Neural cell (in vitro differentiated cells): ENCODE data around the gene RAB2B. TPM values are rescaled to one million over a fixed set of nuclear protein-coding genes. Genes with fewer than 3 reads are reported as not detected.

Experiments used
- H2AFZ ChIP-seq: fragments of 200-600, 300-800 bp; sonication (generic), shearing (Covaris generic); 2 replicates; pipeline ENCODE4 v1.6.0; 2014; ENCODE audit warnings: low read depth, mild to moderate bottlenecking, antibody characterized with exemption, low read length, moderate library complexity
- H3F3A ChIP-seq: fragments of 200-600 bp; shearing (Covaris generic); 2 replicates; pipeline ENCODE4 v1.6.1; 2016; ENCODE audit warnings: mild to moderate bottlenecking, moderate library complexity, mixed read lengths, antibody characterized with exemption, low read length; ENCODE audit not compliant: insufficient read depth, poor library complexity, severe bottlenecking
- H3K27ac ChIP-seq: fragments of 200-600, 300-800 bp; sonication (generic), shearing (Covaris generic); 2 replicates; pipeline ENCODE4 v1.5.1; 2014; ENCODE audit warnings: mild to moderate bottlenecking, low read length, moderate library complexity
- H3K27me3 ChIP-seq: fragments of 300-800, 200-600 bp; sonication (generic), shearing (Covaris generic); 2 replicates; pipeline ENCODE4 v1.6.0; 2014; ENCODE audit warnings: mild to moderate bottlenecking, low read depth, low read length, moderate library complexity; ENCODE audit not compliant: insufficient read depth
- H3K36me3 ChIP-seq: fragments of 300-800, 200-600 bp; sonication (generic), shearing (Covaris generic); 2 replicates; pipeline ENCODE4 v1.5.1; 2014; ENCODE audit warnings: mild to moderate bottlenecking, antibody characterized with exemption, low read length, moderate library complexity; ENCODE audit not compliant: insufficient read depth
- H3K4me2 ChIP-seq: fragments of 300-800, 200-600 bp; sonication (generic), shearing (Covaris generic); 2 replicates; pipeline ENCODE4 v1.6.0; 2014; ENCODE audit warnings: mild to moderate bottlenecking, low read length
- H3K4me3 ChIP-seq: fragments of 300-800, 200-600 bp; sonication (generic), shearing (Covaris generic); 2 replicates; pipeline ENCODE4 v1.5.1; 2014; ENCODE audit warnings: mild to moderate bottlenecking, low read length, moderate library complexity
- H3K79me2 ChIP-seq: fragments of 200-600 bp; shearing (Covaris generic); replicated peaks from 2 replicates; pipeline ENCODE4 v1.6.0; 2014; ENCODE audit warnings: mild to moderate bottlenecking, low read length, moderate library complexity; ENCODE audit not compliant: insufficient read depth
- H3K9ac ChIP-seq: fragments of 300-800, 200-600 bp; sonication (generic), shearing (Covaris generic); 2 replicates; pipeline ENCODE4 v1.6.1; 2016; ENCODE audit warnings: mild to moderate bottlenecking, low read length, mixed read lengths
- H3K9me2 ChIP-seq: fragments of 200-600 bp; shearing (Covaris generic); 2 replicates; pipeline ENCODE4 v1.6.1; 2016; ENCODE audit warnings: mild to moderate bottlenecking, low read length, mixed read lengths; ENCODE audit not compliant: insufficient read depth
- H3K9me3 ChIP-seq: fragments of 200-600, 300-800 bp; sonication (generic), shearing (Covaris generic); 2 replicates; pipeline ENCODE4 v1.6.1; 2016; ENCODE audit warnings: mild to moderate bottlenecking, mixed run types, low read length, moderate library complexity, mixed read lengths
- H4K20me1 ChIP-seq: fragments of 200-600 bp; shearing (Covaris generic); 2 replicates; pipeline ENCODE4 v1.6.1; 2016; ENCODE audit warnings: mild to moderate bottlenecking, mixed run types; ENCODE audit not compliant: insufficient read depth
- EP300 ChIP-seq: fragments of 450-650 bp; conservative IDR thresholded peaks from 2 replicates; pipeline ENCODE4 v1.6.1; 2014; ENCODE audit warnings: antibody characterized with exemption, mild to moderate bottlenecking, moderate library complexity; ENCODE audit not compliant: poor library complexity, severe bottlenecking
- EZH2 ChIP-seq: fragments of 200-600, 300-800 bp; shearing (Covaris generic), sonication (generic); IDR thresholded peaks from 2 replicates; pipeline ENCODE4 v1.6.1; 2014; ENCODE audit warnings: antibody characterized with exemption, low read length, borderline replicate concordance, mild to moderate bottlenecking; ENCODE audit not compliant: insufficient read depth, poor library complexity, severe bottlenecking
- MXI1 ChIP-seq: fragments of 450-650 bp; conservative IDR thresholded peaks from 2 replicates; pipeline ENCODE4 v1.6.1; 2014; ENCODE audit warnings: antibody characterized with exemption, mild to moderate bottlenecking; ENCODE audit not compliant: poor library complexity, severe bottlenecking
- POLR2AphosphoS5 ChIP-seq: IDR thresholded peaks from 2 replicates; pipeline ENCODE4 v1.6.1; 2012
- RAD21 ChIP-seq: fragments of 450-650 bp; conservative IDR thresholded peaks from 2 replicates; pipeline ENCODE4 v1.6.1; 2014; ENCODE audit warnings: antibody characterized with exemption, mild to moderate bottlenecking, moderate library complexity
- SMC3 ChIP-seq: fragments of 450-650 bp; conservative IDR thresholded peaks from 2 replicates; pipeline ENCODE4 v1.6.1; 2014; ENCODE audit warnings: antibody characterized with exemption, mild to moderate bottlenecking, moderate library complexity; ENCODE audit not compliant: poor library complexity
- TAF1 ChIP-seq: IDR thresholded peaks from 2 replicates; pipeline ENCODE4 v1.6.1; 2012; ENCODE audit warnings: low read depth
- polyA plus RNA-seq: library from polyadenylated mRNA; depleted of rRNA; stranded (reverse); fragments of >200 nt; gene quantifications from 2 replicates; pipeline ENCODE4 v1.2.3, GENCODE V29; 2014
- TF ChIP-seq, protein P1 (sequence below): fragments of 450-650 bp; IDR thresholded peaks from 2 replicates; pipeline ENCODE4 v1.5.1; 2014; ENCODE audit warnings: antibody characterized with exemption, mild to moderate bottlenecking, moderate library complexity; ENCODE audit not compliant: poor library complexity, severe bottlenecking
- TF ChIP-seq, protein P2 (sequence below): IDR thresholded peaks from 2 replicates; pipeline ENCODE4 v1.6.1; 2012; ENCODE audit warnings: borderline replicate concordance

RAB2B gene
- polyA plus RNA-seq, 1 donor from 2014 or later = 47.9 TPM

DNA sequence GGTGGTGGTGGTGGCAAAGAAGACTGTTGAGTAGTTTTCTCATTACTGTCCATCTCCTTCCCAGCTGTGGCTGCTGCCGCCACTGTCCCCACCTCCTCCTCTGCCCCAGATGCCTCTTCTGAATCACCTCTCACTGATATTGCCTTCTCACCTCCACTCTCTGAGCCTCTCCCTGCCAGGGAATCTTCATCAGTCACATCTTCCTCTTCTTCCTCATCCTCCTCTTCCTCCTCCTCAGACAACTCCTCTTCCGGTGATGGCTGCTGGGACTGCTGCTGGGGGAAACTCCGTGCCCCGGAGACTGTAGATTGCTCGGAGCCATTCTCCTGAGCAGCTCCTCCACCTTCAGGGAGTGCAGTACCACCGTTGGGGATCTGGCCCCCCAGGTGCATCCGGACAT is 46.4 kb upstream of the RAB2B start:
- Histone ChIP-seq H3K4me2 (no peak overlapping the region), H3F3A (peaks cover 3% of the 10 kb centered on the region), H3K9me2 (no peaks in the 10 kb centered on the region), H3K36me3 (peaks cover 12% of the 10 kb centered on the region), H3K27me3 (no peaks in the 10 kb centered on the region), H3K9ac (no peak overlapping the region), H3K9me3 (no peaks in the 10 kb centered on the region), H3K79me2 (peaks cover 24% of the 10 kb centered on the region), H2AFZ (no peak overlapping the region), H3K27ac (no peak overlapping the region), H4K20me1 (no peaks in the 10 kb centered on the region), H3K4me3 (peak overlapping the region; percentile 32)
- TF ChIP-seq EZH2 (no peak), TAF1 (no peak), SMC3 (no peak), RAD21 (no peak), POLR2AphosphoS5 (no peak), EP300 (no peak)
- TF ChIP-seq, protein P1, sequence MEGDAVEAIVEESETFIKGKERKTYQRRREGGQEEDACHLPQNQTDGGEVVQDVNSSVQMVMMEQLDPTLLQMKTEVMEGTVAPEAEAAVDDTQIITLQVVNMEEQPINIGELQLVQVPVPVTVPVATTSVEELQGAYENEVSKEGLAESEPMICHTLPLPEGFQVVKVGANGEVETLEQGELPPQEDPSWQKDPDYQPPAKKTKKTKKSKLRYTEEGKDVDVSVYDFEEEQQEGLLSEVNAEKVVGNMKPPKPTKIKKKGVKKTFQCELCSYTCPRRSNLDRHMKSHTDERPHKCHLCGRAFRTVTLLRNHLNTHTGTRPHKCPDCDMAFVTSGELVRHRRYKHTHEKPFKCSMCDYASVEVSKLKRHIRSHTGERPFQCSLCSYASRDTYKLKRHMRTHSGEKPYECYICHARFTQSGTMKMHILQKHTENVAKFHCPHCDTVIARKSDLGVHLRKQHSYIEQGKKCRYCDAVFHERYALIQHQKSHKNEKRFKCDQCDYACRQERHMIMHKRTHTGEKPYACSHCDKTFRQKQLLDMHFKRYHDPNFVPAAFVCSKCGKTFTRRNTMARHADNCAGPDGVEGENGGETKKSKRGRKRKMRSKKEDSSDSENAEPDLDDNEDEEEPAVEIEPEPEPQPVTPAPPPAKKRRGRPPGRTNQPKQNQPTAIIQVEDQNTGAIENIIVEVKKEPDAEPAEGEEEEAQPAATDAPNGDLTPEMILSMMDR = no peak
- TF ChIP-seq, protein P2, sequence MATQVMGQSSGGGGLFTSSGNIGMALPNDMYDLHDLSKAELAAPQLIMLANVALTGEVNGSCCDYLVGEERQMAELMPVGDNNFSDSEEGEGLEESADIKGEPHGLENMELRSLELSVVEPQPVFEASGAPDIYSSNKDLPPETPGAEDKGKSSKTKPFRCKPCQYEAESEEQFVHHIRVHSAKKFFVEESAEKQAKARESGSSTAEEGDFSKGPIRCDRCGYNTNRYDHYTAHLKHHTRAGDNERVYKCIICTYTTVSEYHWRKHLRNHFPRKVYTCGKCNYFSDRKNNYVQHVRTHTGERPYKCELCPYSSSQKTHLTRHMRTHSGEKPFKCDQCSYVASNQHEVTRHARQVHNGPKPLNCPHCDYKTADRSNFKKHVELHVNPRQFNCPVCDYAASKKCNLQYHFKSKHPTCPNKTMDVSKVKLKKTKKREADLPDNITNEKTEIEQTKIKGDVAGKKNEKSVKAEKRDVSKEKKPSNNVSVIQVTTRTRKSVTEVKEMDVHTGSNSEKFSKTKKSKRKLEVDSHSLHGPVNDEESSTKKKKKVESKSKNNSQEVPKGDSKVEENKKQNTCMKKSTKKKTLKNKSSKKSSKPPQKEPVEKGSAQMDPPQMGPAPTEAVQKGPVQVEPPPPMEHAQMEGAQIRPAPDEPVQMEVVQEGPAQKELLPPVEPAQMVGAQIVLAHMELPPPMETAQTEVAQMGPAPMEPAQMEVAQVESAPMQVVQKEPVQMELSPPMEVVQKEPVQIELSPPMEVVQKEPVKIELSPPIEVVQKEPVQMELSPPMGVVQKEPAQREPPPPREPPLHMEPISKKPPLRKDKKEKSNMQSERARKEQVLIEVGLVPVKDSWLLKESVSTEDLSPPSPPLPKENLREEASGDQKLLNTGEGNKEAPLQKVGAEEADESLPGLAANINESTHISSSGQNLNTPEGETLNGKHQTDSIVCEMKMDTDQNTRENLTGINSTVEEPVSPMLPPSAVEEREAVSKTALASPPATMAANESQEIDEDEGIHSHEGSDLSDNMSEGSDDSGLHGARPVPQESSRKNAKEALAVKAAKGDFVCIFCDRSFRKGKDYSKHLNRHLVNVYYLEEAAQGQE = no peak

DNA sequence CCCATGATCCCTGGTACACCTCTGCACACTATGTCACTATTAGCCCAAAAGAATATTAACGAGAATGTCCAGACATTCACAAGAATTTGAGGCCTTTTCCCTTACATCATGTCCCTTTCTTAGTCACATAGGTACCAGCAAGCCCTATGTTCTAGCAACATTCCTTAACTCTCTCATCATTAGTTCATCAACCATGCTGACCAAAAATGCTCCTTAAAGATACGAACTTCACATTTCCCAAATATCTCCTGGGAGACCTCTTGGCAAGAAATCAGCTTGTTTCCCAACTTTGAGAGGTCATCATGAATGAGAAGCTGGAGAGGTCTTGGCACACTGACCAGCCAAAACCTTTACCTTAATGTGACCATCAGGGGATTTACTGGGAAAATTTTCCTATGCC is 44.7 kb upstream of the RAB2B start:
- Histone ChIP-seq H3K9me3 (no peaks in the 10 kb centered on the region), H3K79me2 (peaks cover 20% of the 10 kb centered on the region), H3K4me3 (peak overlapping the region; percentile 32), H3K27ac (no peak overlapping the region), H3K9ac (no peak overlapping the region), H3K4me2 (no peak overlapping the region), H4K20me1 (no peaks in the 10 kb centered on the region), H3K9me2 (no peaks in the 10 kb centered on the region), H3F3A (no peaks in the 10 kb centered on the region), H3K27me3 (no peaks in the 10 kb centered on the region), H2AFZ (no peak overlapping the region), H3K36me3 (peaks cover 12% of the 10 kb centered on the region)
- TF ChIP-seq, protein P2 = no peak
- no peak for TF ChIP-seq RAD21
- no peak for TF ChIP-seq POLR2AphosphoS5
- TF ChIP-seq MXI1 = no peak
- TF ChIP-seq, protein P1 = no peak
- no peak for TF ChIP-seq SMC3
- TF ChIP-seq EP300 = no peak
- TF ChIP-seq TAF1 = no peak
- no peak for TF ChIP-seq EZH2
